HL-60/S4 treated with retinoic acid at 250 ng/mL for 4 days and 3 days (cell line): ENCODE results near the gene CYP2S1.

Source experiments
- in situ Hi-C: fragments of 300-500 bp; cut with MboI; formaldehyde crosslinking; loops from 2 replicates; pipeline ENCODE4 v1.7.0; 2022; ENCODE audit warnings: low sequenced_read_pairs

CYP2S1 gene

GRCh38 chr19:41253660-41254059, 60.6 kb downstream of the CYP2S1 start:
- in situ Hi-C loops: no loop called here

- in situ Hi-C loops: no loop called here
These were observed 62.2 kb downstream of the CYP2S1 start for GRCh38 chr19:41255171-41255570.
